Endothelial cell of umbilical vein (primary cell): ENCODE results near the gene OR10V1. TPM values are rescaled to one million over a fixed set of nuclear protein-coding genes. Genes with fewer than 3 reads are reported as not detected.

Experiments
- BruUV-seq: library from RNA; stranded (reverse); fragments of 400-500 nt; replicated peaks from 2 replicates; lab custom pipeline; 2021; lab: Mats Ljungman, UMichigan
- CTCF ChIA-PET: fragments of 300-600, 350-600 bp; sonication (Branson Sonifier 250); formaldehyde crosslinking; loops from one replicate; lab custom pipeline; 2021; ENCODE audit warnings: antibody characterized with exemption, inconsistent platforms; lab: Charles Lee
- POLR2A ChIA-PET: fragments of 300-600, 350-600 bp; sonication (Branson Sonifier 250); formaldehyde crosslinking; loops from one replicate; lab custom pipeline; 2021; ENCODE audit warnings: antibody characterized with exemption, inconsistent platforms; lab: Charles Lee
- DNase-seq: peaks from one replicate; pipeline ENCODE4 v3.0.0-alpha.2; 2011; ENCODE audit warnings: low read depth, low spot score
- FAIRE-seq: peaks from 2 replicates; lab custom pipeline; 2011; peaks lifted over from hg19 to GRCh38; lab: Jason Lieb, UNC
- H2AFZ ChIP-seq: 2 replicates; pipeline ENCODE4 v1.6.0; 2012; ENCODE audit warnings: low read depth, low read length, control low read depth, inconsistent platforms
- H3K27ac ChIP-seq: 2 replicates; pipeline ENCODE4 v1.5.1; 2011; ENCODE audit warnings: low read depth, mild to moderate bottlenecking, control low read depth, low read length, moderate library complexity; ENCODE audit not compliant: insufficient read depth
- H3K27me3 ChIP-seq, 2 experiments: 2 replicates each; pipeline versions ENCODE4 v1.6.0 to v1.6.1; 2011; ENCODE audit warnings: low read length in 2 of 2, mixed read lengths in 1 of 2; ENCODE audit not compliant: control insufficient read depth in 2 of 2, insufficient read depth in 2 of 2
- H3K36me3 ChIP-seq, 2 experiments: 2 replicates in 1 of 2; 3 replicates in 1 of 2; pipeline ENCODE4 v1.5.1; 2011; ENCODE audit warnings: low read length in 2 of 2, mild to moderate bottlenecking in 1 of 2, moderate library complexity in 1 of 2; ENCODE audit not compliant: control insufficient read depth in 2 of 2, insufficient read depth in 2 of 2; ENCODE audit errors: extremely low read depth in 1 of 2
- H3K4me1 ChIP-seq: 3 replicates; pipeline ENCODE4 v1.5.1; 2011; ENCODE audit warnings: mild to moderate bottlenecking, low read length; ENCODE audit not compliant: control insufficient read depth, insufficient read depth; ENCODE audit errors: extremely low read depth
- H3K4me2 ChIP-seq: 2 replicates; pipeline ENCODE4 v1.6.1; 2011; ENCODE audit warnings: low read length, control low read depth, mixed read lengths; ENCODE audit not compliant: insufficient read depth
- H3K4me3 ChIP-seq, 3 experiments: fragments of 200-600 bp in 1 of 3; sonication (generic), shearing (Covaris generic) in 1 of 3; replicated peaks in 1 of 3; 2 replicates each; pipeline ENCODE4 v1.5.1; 2011 to 2016; ENCODE audit warnings: control low read depth in 3 of 3, low read length in 3 of 3, mild to moderate bottlenecking in 2 of 3, inconsistent platforms in 1 of 3, low read depth in 1 of 3, moderate library complexity in 1 of 3; ENCODE audit not compliant: insufficient read depth in 1 of 3
- H3K79me2 ChIP-seq: 2 replicates; pipeline ENCODE4 v1.6.0; 2012; ENCODE audit warnings: low read length, inconsistent platforms; ENCODE audit not compliant: control insufficient read depth, insufficient read depth
- H3K9ac ChIP-seq: replicated peaks from 2 replicates; pipeline ENCODE3; 2011; ENCODE audit warnings: low read length, control low read depth; ENCODE audit not compliant: insufficient read depth; ENCODE audit errors: extremely low read depth
- H3K9me1 ChIP-seq: replicated peaks from 3 replicates; pipeline ENCODE4 v1.6.0; 2011; ENCODE audit warnings: mild to moderate bottlenecking, low read length; ENCODE audit not compliant: control insufficient read depth, insufficient read depth; ENCODE audit errors: extremely low read depth
- H3K9me3 ChIP-seq: replicated peaks from 2 replicates; pipeline ENCODE4 v1.5.1; 2012; ENCODE audit warnings: low read length, inconsistent platforms; ENCODE audit not compliant: control insufficient read depth, insufficient read depth
- H4K20me1 ChIP-seq: replicated peaks from 2 replicates; pipeline ENCODE3; 2011; ENCODE audit warnings: mild to moderate bottlenecking, low read length; ENCODE audit not compliant: control insufficient read depth, insufficient read depth; ENCODE audit errors: extremely low read depth
- EZH2 ChIP-seq: IDR thresholded peaks from 2 replicates; pipeline ENCODE4 v1.6.1; 2012; ENCODE audit warnings: borderline replicate concordance, low read depth, mild to moderate bottlenecking, moderate library complexity, low read length, inconsistent platforms; ENCODE audit not compliant: severe bottlenecking
- FOS ChIP-seq: IDR thresholded peaks from 2 replicates; pipeline ENCODE4 v1.6.1; 2011; ENCODE audit warnings: mild to moderate bottlenecking, low read length, moderate library complexity, borderline replicate concordance; ENCODE audit not compliant: insufficient read depth
- GATA2 ChIP-seq: IDR thresholded peaks from 2 replicates; pipeline ENCODE4 v1.7.0; 2011; ENCODE audit warnings: low read depth, mild to moderate bottlenecking, moderate library complexity, mixed read lengths, low read length; ENCODE audit not compliant: insufficient read length, insufficient read depth
- JUN ChIP-seq: IDR thresholded peaks from 2 replicates; pipeline ENCODE4 v1.6.1; 2011; ENCODE audit warnings: borderline replicate concordance, low read depth; ENCODE audit not compliant: insufficient read length, insufficient read depth
- MYC ChIP-seq: IDR thresholded peaks from one replicate; pipeline ENCODE4 v1.6.1; 2011; ENCODE audit warnings: mild to moderate bottlenecking, low read depth, low read length
- POLR2A ChIP-seq: IDR thresholded peaks from 2 replicates; pipeline ENCODE4 v1.6.1; 2012; ENCODE audit warnings: low read depth, mild to moderate bottlenecking, control low read depth, low read length
- POLR2AphosphoS5 ChIP-seq: IDR thresholded peaks from 2 replicates; pipeline ENCODE4 v1.6.1; 2012; ENCODE audit warnings: low read depth, mild to moderate bottlenecking, control low read depth, low read length, moderate library complexity; ENCODE audit not compliant: insufficient read depth
- dilution Hi-C: fragments of 300-500 bp; cut with MboI; formaldehyde crosslinking; loops from one replicate; pipeline ENCODE4 v1.15.0; 2019; ENCODE audit warnings: low sequenced_read_pairs; ENCODE audit not compliant: extremely low pct_ligation_motif_present
- intact Hi-C: fragments of 100-400 bp; cut with micrococcal nuclease; formaldehyde crosslinking; loops from one replicate; pipeline ENCODE4 v1.10.0; 2022
- polyA plus RNA-seq, 4 experiments: library from polyadenylated mRNA; depleted of rRNA in 3 of 4; stranded (reverse) in 3 of 4; unstranded in 1 of 4; fragments of >200 nt; gene quantifications; 2 replicates each; pipeline versions ENCODE4 v1.2.1 to v1.2.3, GENCODE V29; 2011 to 2012; ENCODE audit warnings: missing spikeins in 1 of 4
- total RNA-seq: library from RNA; stranded (reverse); gene quantifications from 2 replicates; pipeline ENCODE4 v1.2.3, GENCODE V29; 2021
- TF ChIP-seq, protein P1 (sequence below): IDR thresholded peaks from 2 replicates; pipeline ENCODE4 v1.6.1; 2011; ENCODE audit not compliant: insufficient read depth, insufficient read length
- TF ChIP-seq, protein P2 (sequence below), 2 donors: IDR thresholded peaks; 1 replicate in 1 of 2; 2 replicates in 1 of 2; pipeline ENCODE4 v1.5.1; 2011; ENCODE audit warnings: low read length in 2 of 2, mild to moderate bottlenecking in 2 of 2, moderate library complexity in 2 of 2, control low read depth in 1 of 2, inconsistent platforms in 1 of 2, low read depth in 1 of 2; ENCODE audit not compliant: insufficient read depth in 1 of 2; ENCODE audit errors: extremely low read depth in 1 of 2

Gene OR10V1
- total and polyA plus RNA-seq, 2 donors (not counting 3 experiments of a cell fraction or from before 2014, with no cell fraction given) = not detected

- BruUV-seq = no TSS peak
- ChIA-PET POLR2A (no interaction called here), CTCF (interaction anchor here (2.8 kb wide), 1 partner anchor 46 kb away, joined by 7 read pairs; the partner anchor contains the start of gene STX3)
- Histone ChIP-seq H3K4me3 (no peak overlapping the region), H4K20me1 (no peaks in the 10 kb centered on the region), H3K4me2 (no peak overlapping the region), H3K27ac (no peak overlapping the region), H3K79me2 (no peaks in the 10 kb centered on the region), H3K9ac (no peak overlapping the region), H3K4me1 (peaks cover 18% of the 10 kb centered on the region), H2AFZ (no peak overlapping the region), H3K9me1 (no peaks in the 10 kb centered on the region), H3K9me3 (no peaks in the 10 kb centered on the region), H3K36me3 (no peaks in the 10 kb centered on the region), H3K27me3 (no peaks in the 10 kb centered on the region)
- dilution Hi-C loops = no loop called here
- FAIRE-seq (no peak), DNase-seq (no peak)
- TF ChIP-seq FOS (no peak), EZH2 (no peak), GATA2 (no peak), MYC (no peak), POLR2A (no peak), JUN (no peak), POLR2AphosphoS5 (no peak)
- TF ChIP-seq, protein P1, sequence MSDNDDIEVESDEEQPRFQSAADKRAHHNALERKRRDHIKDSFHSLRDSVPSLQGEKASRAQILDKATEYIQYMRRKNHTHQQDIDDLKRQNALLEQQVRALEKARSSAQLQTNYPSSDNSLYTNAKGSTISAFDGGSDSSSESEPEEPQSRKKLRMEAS = no peak
- TF ChIP-seq, protein P2, sequence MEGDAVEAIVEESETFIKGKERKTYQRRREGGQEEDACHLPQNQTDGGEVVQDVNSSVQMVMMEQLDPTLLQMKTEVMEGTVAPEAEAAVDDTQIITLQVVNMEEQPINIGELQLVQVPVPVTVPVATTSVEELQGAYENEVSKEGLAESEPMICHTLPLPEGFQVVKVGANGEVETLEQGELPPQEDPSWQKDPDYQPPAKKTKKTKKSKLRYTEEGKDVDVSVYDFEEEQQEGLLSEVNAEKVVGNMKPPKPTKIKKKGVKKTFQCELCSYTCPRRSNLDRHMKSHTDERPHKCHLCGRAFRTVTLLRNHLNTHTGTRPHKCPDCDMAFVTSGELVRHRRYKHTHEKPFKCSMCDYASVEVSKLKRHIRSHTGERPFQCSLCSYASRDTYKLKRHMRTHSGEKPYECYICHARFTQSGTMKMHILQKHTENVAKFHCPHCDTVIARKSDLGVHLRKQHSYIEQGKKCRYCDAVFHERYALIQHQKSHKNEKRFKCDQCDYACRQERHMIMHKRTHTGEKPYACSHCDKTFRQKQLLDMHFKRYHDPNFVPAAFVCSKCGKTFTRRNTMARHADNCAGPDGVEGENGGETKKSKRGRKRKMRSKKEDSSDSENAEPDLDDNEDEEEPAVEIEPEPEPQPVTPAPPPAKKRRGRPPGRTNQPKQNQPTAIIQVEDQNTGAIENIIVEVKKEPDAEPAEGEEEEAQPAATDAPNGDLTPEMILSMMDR (IDR thresholded peaks at IDR 0.05; ENCODE audit: extremely low read depth in 1 of 2, insufficient read depth in 1 of 2, low read depth in 1 of 2, low read length in 2 of 2) = no peak
- intact Hi-C loops = no loop called here
These were observed 5.1 kb downstream of the OR10V1 start for GRCh38 chr11:59708537-59708936.
